ENCODE measurements around the gene HOMER1. TPM values are rescaled to one million over a fixed set of nuclear protein-coding genes. Genes with fewer than 3 reads are reported as not detected.

HOMER1 gene, protein sequence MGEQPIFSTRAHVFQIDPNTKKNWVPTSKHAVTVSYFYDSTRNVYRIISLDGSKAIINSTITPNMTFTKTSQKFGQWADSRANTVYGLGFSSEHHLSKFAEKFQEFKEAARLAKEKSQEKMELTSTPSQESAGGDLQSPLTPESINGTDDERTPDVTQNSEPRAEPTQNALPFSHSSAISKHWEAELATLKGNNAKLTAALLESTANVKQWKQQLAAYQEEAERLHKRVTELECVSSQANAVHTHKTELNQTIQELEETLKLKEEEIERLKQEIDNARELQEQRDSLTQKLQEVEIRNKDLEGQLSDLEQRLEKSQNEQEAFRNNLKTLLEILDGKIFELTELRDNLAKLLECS
- total RNA-seq (2022) (26.6 and 32.5 TPM in 2 replicates), Bru-seq, nascent RNA (percentile 82 among the genes with signal in this experiment), BruChase-seq, experiment 1, labeled RNA remaining after a 6-hour chase (percentile 75 among the genes with signal in this experiment), BruChase-seq, experiment 2, labeled RNA remaining after a 2-hour chase (percentile 72 among the genes with signal in this experiment)
- long read RNA-seq, full-length matches to known transcripts, result 8 of 14 reads
- long read RNA-seq, partial matches to known transcripts, result 1 of 14 reads
- long read RNA-seq, other reads (novel, unspliced or antisense), result 5 of 14 reads

DNA sequence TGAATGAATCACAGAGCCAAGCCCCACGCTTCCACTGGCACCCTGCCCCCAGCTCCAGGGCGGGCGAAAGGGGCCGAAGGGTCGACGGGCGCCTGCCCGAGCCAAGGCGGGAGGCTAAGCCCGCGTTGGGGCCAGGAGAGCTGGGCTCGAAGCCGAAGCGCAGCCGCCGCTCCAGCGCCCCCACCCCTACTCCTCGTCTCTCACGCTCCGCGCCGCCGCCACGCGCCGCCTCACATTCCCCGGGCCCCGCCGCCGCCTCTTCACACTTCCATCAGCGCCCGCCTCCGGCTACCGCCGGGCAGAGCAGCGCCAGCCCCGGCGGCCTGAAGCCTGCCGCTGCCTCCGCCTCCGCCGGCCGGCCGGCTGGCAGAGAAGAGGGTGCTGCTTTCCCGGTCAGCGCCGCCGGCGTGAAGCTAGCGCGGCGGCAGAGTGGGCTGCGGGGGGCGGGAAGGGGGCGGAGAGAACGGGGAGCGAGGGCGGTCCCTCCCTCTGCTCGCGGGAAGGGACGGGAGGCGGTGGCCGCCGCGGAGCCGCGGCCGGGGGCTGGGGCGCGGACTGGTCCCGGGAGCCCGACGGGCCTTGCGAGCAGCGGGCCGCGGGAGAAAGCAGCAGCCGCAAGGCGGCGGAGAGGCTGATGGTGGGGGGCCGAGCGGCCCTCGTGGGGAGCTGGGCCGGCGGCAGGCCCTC is at the start of gene HOMER1:
Gene HOMER1, minus strand, starts transcription at position 431 of the 687 bp plus-strand sequence. CDS start 1,360 bp downstream, outside the sequence.
- Mint-ChIP-seq H3K9me3 (ENCODE audit: low read depth, unreplicated experiment) (no peaks in the 10 kb centered on the region), H3K4me1 (ENCODE audit: low read depth, unreplicated experiment) (peaks cover 34% of the 10 kb centered on the region), H3K4me3 (ENCODE audit: low read depth, unreplicated experiment) (peak within 1 kb of the TSS; percentile 93), H3K36me3 (ENCODE audit: insufficient read depth, unreplicated experiment) (peaks cover 34% of the 10 kb centered on the region), H3K27ac (ENCODE audit: unreplicated experiment) (peak within 1 kb of the TSS; percentile 99), H3K27me3 (ENCODE audit: unreplicated experiment) (no peaks in the 10 kb centered on the region)
- intact Hi-C loops (cut with micrococcal nuclease; ENCODE audit: unreplicated experiment), result no loop called here
- CTCF ChIA-PET, result interaction anchor here (0.6 to 1.8 kb wide), 6 partner anchors 12 to 570 kb away, joined by 3 to 8 read pairs (median 6); partner anchors contain the start of gene JMY
- BruUV-seq (replicated peaks), result no TSS peak
- TF ChIP-seq, protein P1, sequence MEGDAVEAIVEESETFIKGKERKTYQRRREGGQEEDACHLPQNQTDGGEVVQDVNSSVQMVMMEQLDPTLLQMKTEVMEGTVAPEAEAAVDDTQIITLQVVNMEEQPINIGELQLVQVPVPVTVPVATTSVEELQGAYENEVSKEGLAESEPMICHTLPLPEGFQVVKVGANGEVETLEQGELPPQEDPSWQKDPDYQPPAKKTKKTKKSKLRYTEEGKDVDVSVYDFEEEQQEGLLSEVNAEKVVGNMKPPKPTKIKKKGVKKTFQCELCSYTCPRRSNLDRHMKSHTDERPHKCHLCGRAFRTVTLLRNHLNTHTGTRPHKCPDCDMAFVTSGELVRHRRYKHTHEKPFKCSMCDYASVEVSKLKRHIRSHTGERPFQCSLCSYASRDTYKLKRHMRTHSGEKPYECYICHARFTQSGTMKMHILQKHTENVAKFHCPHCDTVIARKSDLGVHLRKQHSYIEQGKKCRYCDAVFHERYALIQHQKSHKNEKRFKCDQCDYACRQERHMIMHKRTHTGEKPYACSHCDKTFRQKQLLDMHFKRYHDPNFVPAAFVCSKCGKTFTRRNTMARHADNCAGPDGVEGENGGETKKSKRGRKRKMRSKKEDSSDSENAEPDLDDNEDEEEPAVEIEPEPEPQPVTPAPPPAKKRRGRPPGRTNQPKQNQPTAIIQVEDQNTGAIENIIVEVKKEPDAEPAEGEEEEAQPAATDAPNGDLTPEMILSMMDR (IDR thresholded peaks at IDR 0.05; ENCODE audit: unreplicated experiment), result no peak
- peak; percentile 89 for DNase-seq

DNA sequence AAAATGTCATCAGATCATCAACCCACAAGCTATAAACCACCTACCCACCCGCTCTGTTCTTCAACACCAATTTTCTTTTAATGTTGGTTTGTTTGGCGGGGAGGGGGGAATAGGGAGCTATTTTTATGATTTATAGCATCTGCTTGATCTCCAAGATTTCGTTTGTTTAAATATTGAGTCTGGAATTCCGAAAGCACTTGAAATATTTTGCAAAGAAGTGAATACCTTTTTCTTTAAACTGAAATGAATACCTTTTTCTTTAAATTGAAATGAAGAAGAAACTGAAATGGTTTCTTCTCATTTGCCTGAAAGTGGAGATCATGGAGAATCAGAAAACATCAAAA is 49.3 kb upstream of the HOMER1 start:
- H3K36me3 Mint-ChIP-seq (ENCODE audit: insufficient read depth, unreplicated experiment), result no peaks in the 10 kb centered on the region
- TF ChIP-seq, protein P1 (IDR thresholded peaks at IDR 0.05; ENCODE audit: unreplicated experiment), result no peak
- H3K27me3 Mint-ChIP-seq (ENCODE audit: unreplicated experiment), result peaks cover 13% of the 10 kb centered on the region
- no peak for DNase-seq
- intact Hi-C loops (cut with micrococcal nuclease; ENCODE audit: unreplicated experiment), result no loop called here
- H3K9me3 Mint-ChIP-seq (ENCODE audit: low read depth, unreplicated experiment), result no peaks in the 10 kb centered on the region
- CTCF ChIA-PET, result interaction anchor here (0.7 kb wide), 1 partner anchor 34 kb away, joined by 5 read pairs; no protein-coding TSS in a partner anchor
- H3K4me3 Mint-ChIP-seq (ENCODE audit: low read depth, unreplicated experiment), result no peak overlapping the region
- BruUV-seq (replicated peaks), result no TSS peak
- H3K27ac Mint-ChIP-seq (ENCODE audit: unreplicated experiment), result no peak overlapping the region
- peaks cover 9% of the 10 kb centered on the region for H3K4me1 Mint-ChIP-seq (ENCODE audit: low read depth, unreplicated experiment)

DNA sequence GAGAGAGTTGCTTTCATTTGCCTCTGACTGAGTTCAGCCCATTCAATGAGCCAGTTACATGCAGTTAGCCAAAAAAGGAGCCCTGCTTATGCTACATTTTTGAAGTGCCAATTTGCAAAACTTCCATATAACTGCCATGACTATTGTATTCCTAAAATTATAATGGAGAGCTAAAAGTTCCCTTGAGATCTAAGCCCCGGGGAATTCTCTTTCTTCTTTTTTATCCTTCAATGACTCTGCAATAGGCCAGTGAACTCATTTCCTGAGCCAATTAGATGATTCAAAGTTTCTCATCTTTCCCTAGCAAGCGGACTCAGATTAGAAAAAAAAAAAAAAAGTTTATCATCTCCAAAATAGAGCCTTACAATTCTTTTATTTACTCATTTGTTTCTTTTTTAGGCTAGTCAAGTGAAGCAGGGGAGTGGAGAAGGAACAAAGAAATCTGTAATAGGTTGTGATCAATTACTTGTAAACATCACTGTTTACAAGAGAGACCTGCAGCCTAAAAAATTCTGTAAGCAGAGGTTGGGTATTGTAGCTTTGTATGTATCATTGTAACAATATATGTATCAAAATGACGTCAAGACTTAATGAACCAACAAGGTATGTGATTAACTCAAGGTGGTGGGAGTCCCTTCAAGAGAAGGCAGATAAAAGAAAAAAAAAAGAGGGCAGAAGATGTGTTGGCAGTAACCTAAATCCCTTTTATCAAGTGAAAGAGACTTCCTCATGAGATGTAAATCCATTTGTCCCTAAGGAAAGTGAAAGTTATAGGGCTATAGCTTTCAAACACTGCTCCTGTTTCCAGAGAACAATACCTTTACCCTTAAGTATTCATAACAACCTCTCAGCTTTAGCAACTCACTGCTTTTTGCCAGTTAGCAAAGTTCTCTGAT is 48.7 kb upstream of the HOMER1 start:
- peaks cover 9% of the 10 kb centered on the region for H3K4me1 Mint-ChIP-seq (ENCODE audit: low read depth, unreplicated experiment)
- no peak for DNase-seq
- CTCF ChIA-PET, result interaction anchor here (0.6 to 1.1 kb wide), 4 partner anchors 23 to 147 kb away, joined by 4 to 10 read pairs (median 6); no protein-coding TSS in a partner anchor
- H3K9me3 Mint-ChIP-seq (ENCODE audit: low read depth, unreplicated experiment), result no peaks in the 10 kb centered on the region
- H3K4me3 Mint-ChIP-seq (ENCODE audit: low read depth, unreplicated experiment), result no peak overlapping the region
- H3K27ac Mint-ChIP-seq (ENCODE audit: unreplicated experiment), result no peak overlapping the region
- H3K36me3 Mint-ChIP-seq (ENCODE audit: insufficient read depth, unreplicated experiment), result no peaks in the 10 kb centered on the region
- BruUV-seq (replicated peaks), result no TSS peak
- TF ChIP-seq, protein P1 (IDR thresholded peaks at IDR 0.05; ENCODE audit: unreplicated experiment), result no peak
- intact Hi-C loops (cut with micrococcal nuclease; ENCODE audit: unreplicated experiment), result no loop called here
- peaks cover 13% of the 10 kb centered on the region for H3K27me3 Mint-ChIP-seq (ENCODE audit: unreplicated experiment)

DNA sequence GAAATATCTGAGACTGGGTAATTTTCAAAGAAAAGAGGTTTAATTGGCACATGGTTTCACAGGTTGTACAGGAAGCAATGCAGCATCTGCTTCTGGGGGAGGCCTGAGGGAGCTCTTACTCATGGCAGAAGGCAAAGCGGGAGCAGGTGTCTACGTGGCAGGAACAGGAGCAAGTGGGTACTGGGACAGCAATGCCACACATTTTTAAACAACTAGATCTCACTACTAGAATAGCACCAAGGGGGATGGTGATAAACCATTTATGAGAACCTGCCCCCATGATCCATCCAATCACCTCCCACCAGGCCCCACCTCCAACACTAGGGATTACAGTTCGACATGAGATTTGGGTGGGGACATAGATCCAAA is 47.6 kb upstream of the HOMER1 start:
- no TSS peak for BruUV-seq (replicated peaks)
- no peaks in the 10 kb centered on the region for H3K9me3 Mint-ChIP-seq (ENCODE audit: low read depth, unreplicated experiment)
- H3K4me3 Mint-ChIP-seq (ENCODE audit: low read depth, unreplicated experiment), result no peak overlapping the region
- CTCF ChIA-PET, result no interaction called here
- peaks cover 13% of the 10 kb centered on the region for H3K27me3 Mint-ChIP-seq (ENCODE audit: unreplicated experiment)
- H3K4me1 Mint-ChIP-seq (ENCODE audit: low read depth, unreplicated experiment), result peaks cover 9% of the 10 kb centered on the region
- no peak overlapping the region for H3K27ac Mint-ChIP-seq (ENCODE audit: unreplicated experiment)
- TF ChIP-seq, protein P1 (IDR thresholded peaks at IDR 0.05; ENCODE audit: unreplicated experiment), result no peak
- no peaks in the 10 kb centered on the region for H3K36me3 Mint-ChIP-seq (ENCODE audit: insufficient read depth, unreplicated experiment)
- no peak for DNase-seq
- intact Hi-C loops (cut with micrococcal nuclease; ENCODE audit: unreplicated experiment), result no loop called here
